CD1c-positive myeloid dendritic cell (primary cell): ENCODE measurements around the gene TEDC2.
A peak's percentile ranks its signal among the peaks of the same experiment; 100 is the strongest.
"Not testable (repeated sequence)": the region's sequence is repeated elsewhere in the genome, so short reads cannot be mapped to it uniquely, and the experiment has no call there.

Experiments used
- DNase-seq: peaks from one replicate; pipeline ENCODE4 v3.0.0-alpha.2; 2016; ENCODE audit errors: extremely low spot score

The TEDC2 gene

GRCh38 chr16:2476345-2476720 lies 16.4 kb downstream of the TEDC2 start:
- DNase-seq = no peak

DNA sequence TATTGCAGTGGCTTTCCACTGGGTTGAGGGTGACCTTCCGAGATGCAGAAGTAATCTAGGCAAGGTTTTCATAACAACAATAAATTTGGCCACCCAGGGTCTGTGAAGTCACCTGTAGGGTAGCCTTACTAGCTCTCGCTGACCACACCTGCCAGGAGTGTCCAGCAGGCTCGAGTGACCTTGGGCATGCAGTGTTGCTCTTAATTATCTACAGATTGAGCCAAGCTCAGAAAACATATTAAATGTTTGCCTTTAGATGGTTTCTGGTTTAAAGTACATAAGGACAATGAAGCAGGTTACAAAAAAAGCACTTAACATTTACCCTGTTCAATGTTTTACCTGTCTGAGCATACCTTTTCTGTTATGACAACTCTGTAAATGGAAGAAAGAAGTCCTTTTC lies 16.8 kb downstream of the TEDC2 start:
- no peak for DNase-seq

DNA sequence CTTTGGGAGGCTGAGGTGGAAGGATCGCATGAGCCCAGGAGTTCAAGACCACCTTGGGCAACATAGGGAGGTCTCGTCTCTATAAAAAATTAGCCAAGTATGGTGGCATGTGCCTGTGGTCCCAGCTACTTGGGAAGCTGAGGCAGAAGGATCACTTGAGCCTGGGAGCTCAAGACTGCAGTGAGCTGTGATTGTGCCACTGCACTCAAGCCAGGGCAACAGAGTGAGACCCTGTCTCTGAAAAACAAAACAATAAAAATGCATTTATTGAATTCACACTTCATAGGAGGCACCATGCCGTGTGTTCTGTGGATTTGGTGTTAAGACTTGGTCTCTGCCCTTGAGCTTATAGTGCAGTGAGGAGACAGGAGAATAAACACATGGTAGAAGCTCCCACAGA lies 17.4 kb downstream of the TEDC2 start:
- no peak for DNase-seq

DNA sequence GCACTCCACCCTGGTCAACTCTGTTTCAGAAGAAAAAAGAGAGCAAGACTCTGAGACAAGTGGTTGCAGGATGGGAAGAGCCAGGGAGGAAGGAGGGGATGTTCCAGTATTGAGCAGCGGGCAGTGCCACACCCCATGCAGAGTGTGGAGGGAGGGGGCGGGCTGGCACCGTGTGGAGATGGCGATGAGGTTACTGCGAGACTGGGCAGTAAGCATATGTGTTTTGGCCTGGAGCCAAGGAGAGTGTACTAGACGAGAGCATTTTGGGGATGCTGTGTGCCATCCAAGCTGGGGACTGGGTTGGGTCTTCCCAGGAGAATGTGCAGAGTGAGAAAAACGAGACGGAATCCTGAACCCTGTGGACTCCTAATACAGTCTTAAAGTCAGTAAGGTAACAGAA lies 18.4 kb downstream of the TEDC2 start:
- DNase-seq = no peak

DNA sequence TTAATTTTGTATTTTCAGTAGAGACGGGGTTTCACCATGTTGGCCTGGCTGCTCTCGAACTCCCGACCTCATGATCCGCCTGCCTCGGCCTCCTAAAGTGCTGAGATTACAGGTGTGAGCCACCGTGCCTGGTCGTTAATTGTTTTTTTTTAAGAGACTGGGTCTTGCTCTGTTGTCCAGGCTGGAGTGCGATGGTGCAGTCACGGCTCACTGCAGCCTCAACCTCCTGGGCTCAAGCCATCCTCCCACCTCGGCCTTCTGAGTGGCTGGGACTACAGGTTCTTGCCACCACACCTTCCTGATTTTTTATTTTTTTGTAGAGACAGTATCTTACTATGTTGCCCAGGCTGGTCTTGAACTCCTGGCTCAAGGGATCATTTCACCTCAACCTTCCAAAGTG lies 20.1 kb downstream of the TEDC2 start:
- DNase-seq = not testable (repeated sequence)

DNA sequence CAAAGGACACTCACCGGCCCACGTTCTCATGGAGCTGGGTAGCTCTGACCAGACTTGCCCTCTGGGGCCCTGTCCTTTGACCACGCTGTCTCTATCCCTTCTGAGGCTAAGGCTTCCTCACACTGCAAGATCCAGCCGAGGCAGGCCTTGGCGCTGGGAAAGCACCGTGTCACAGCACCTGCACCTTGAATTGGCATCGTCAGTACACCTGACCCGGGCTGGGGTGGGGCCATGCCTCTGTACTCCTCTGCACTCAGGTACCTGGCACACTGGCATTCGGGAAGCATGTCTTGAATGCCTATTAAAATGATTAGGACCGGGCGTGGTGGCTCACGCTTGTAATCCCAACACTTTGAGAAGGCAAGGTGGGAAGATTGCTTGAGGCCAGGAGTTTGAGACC lies 21.0 kb downstream of the TEDC2 start:
- no peak for DNase-seq

- DNase-seq = no peak
Observed at GRCh38 chr16:2481676-2482075, 21.8 kb downstream of the TEDC2 start.

- no peak for DNase-seq
Observed at GRCh38 chr16:2482249-2482648, 22.3 kb downstream of the TEDC2 start.

GRCh38 chr16:2482708-2483534 lies 23.0 kb downstream of the TEDC2 start:
- DNase-seq = peak; percentile 62

DNA sequence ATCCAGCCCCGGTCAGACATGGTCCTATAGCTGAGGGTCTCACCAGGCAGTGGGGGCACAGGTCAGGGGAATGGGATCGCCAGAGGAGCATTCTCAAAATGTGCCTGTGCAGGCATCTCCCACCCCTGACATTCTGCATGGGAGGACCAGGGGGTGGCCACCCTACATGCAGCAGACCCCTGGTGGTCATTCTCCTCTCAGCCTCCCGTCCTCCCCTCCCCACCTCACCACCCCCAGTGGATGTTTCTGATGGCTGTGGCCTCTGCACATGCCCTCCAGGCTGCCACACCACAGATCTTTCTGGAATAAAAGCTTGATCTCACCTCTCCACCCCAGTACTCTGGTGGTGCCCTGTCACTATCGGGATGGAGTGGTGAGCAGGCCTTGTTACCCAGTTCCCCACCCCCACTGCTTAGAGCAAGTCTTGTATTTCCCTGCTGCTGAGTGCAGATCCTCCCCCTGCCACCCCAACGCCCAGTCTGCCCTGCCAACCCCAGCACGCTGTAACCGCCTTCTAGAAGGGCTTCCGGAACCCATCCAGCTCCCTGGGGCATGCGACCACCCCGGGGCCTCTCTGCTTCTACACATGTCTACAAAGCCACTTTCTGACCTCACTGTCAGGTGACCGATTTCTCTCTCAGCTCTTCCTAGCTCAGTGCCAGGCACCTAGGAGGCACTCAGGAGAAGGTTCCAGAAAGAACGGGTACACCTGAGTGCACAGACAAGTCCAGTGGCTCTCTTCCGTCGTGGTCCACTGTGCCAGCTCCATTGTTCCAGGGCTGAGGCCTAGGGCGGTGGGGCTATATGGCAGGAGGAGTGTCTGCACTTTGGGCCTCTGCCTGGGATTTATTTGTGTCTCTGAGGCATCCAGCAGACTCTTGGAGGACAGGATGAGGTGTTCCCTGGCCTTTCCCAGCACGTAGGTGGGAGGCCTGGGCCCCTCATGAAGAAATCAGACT lies 24.3 kb downstream of the TEDC2 start:
- no peak for DNase-seq

DNA sequence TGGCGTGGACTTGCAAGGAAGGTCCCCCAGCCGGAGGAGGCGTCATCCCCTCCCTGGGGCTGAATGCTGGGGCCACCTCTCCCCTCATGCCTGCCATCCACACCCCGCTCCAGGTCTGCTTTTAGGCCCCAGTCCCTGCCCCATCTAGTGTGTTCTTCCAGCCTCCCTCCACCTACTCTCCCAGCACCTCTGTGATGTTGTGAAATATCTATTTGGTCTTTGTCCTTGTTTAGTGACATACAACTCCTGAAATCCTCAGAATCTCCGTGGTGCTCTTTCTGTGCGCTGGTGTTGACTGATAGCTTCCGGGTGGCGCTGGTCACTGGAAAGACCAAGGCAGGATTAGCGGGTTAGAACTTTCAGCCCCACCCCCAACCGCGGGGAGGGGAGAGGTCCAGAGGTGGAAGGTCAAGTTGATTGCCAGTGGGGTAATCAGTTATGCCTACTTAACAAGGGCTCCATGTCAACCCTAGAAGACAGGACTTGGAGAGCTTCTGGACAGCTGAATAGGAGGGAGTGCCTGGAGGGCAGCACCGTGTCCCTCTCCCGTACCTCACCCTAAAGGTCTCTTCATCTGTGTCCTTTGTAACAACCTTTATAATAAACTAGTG lies 25.1 kb downstream of the TEDC2 start:
- DNase-seq = no peak

- DNase-seq = peak; percentile 40
Observed at GRCh38 chr16:2485811-2486507, 26.1 kb downstream of the TEDC2 start.

DNA sequence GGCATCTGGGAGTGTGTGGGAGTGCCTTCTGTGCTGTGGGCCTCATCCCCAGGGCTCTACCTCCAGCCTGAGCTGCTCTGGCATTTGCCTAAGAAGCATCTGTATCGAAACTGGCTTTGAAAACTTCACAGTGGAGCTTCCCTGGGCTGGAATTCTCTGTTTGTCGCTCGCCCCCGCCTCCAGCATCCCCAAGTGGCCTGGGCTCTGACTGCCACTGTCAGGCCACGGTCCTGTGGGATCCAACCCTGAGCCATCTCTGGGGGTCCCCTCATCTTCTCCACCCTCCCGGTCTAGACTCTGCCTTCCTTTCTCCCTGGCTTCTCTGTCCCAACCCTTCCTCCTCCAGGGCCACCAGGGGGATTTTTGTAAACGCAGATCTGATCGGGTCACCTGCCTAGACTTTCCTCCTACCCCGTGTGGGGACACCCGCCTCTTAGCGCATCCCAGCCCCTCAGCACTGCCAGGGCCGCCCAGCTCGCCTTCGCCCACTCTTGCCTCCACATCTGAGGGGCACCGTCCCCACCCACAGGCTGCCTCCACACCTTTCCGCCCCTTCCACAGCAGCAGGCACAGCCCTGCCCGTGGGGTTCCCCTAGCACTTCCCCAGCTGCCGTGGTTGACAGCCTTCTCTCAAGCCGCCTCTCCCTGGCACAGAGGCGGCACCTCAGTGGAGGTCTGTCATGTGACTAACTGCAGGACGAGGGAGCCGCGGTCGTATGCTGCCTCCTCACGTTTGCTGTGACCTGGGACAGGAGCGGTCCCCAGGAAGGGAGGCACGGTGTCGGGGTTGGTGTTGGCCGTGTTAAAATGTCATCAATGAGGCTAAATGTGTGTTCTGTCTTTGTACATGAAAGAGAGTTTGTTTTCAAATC lies 27.0 kb downstream of the TEDC2 start:
- peak; percentile 81 for DNase-seq

GRCh38 chr16:2487517-2487842 lies 27.6 kb downstream of the TEDC2 start:
- DNase-seq = no peak

- DNase-seq = peak; percentile 78
Observed at GRCh38 chr16:2487903-2488531, 28.1 kb downstream of the TEDC2 start.

DNA sequence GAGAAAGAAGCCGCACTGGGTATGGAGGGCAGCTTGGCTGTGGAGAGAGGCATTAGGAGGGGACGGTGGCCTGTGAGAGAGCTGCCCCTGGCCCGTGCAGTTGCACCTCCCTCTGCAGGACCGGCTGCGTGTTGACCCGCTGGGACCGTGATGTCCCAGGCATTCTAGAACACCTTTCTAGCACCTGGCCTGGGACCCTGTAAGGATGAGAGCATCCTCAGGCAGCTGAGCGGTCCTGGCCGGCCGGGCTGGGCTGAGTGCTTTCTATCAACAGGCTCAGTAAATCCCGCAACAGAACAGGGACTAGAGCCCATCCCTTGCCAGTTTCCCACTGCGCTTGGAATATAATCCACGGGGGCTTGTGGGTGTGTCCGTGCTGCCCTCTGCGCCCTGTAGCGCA lies 29.7 kb downstream of the TEDC2 start:
- no peak for DNase-seq

- no peak for DNase-seq
Observed at GRCh38 chr16:2490190-2491105, 30.5 kb downstream of the TEDC2 start.

DNA sequence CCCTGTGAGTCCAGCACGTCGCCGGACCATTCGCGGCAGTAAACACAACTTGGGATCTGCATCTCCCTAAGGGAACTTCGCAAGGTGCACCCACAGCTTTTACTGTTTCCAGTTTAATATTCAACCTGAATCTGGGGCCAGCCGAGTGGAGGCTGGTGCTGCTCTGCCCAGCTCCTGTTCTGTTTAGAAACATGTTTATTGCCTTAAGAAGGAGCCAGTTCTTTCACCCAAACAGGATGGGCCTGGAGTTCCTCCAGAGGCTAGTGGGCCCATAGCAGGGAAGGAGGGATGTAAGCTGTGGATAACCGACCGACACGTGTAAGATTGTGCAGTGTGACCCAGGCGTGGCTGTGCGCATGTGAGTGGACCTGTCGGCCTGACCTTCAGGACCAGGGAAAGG lies 32.4 kb downstream of the TEDC2 start:
- no peak for DNase-seq

DNA sequence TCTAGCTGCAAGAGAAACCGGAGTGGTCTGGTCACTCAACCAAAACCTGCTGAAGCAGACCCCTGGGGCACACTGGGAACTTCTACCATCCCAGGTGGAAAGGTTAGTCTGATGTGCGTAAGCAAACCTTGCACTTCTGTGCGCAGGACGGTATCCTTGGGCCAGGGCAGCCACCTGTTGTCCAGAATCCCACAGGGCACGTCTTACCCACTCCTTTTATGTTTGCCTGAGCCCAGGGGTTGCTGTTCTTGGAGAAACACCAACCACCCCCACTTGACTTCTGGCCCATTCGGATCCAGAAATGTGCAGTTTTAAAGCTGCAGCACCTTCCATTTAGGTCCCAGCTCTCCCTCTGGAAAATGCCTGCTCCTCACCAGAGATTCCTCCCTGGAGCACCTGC lies 33.7 kb downstream of the TEDC2 start:
- no peak for DNase-seq
